ENCODE results near the gene OLA1. TPM values are rescaled to one million over a fixed set of nuclear protein-coding genes. Genes with fewer than 3 reads are reported as not detected.

Gene OLA1
- polyA plus RNA-seq, 5 donors, result 111 to 139 (median 123) TPM

GRCh38 chr2:174233771-174234275 is 14.5 kb downstream of the OLA1 start:
- DNase-seq, result no peak

- DNase-seq, result no peak
Observed at GRCh38 chr2:174227748-174228147, 20.6 kb downstream of the OLA1 start.

GRCh38 chr2:174224665-174225288 is 23.6 kb downstream of the OLA1 start:
- no peak for DNase-seq

- no peak for DNase-seq
Observed at GRCh38 chr2:174224125-174224524, 24.2 kb downstream of the OLA1 start.

GRCh38 chr2:174223388-174223787 is 24.9 kb downstream of the OLA1 start:
- no peak for DNase-seq

- DNase-seq, result no peak
Observed at GRCh38 chr2:174222154-174222553, 26.2 kb downstream of the OLA1 start.

- DNase-seq, result no peak
Observed at GRCh38 chr2:174219321-174219720, 29.0 kb downstream of the OLA1 start.

GRCh38 chr2:174218773-174219172 is 29.6 kb downstream of the OLA1 start:
- no peak for DNase-seq

- no peak for DNase-seq
Observed at GRCh38 chr2:174217869-174218268, 30.5 kb downstream of the OLA1 start.

GRCh38 chr2:174211954-174212353 is 36.4 kb downstream of the OLA1 start:
- no peak for DNase-seq

- no peak for DNase-seq
Observed at GRCh38 chr2:174210862-174211261, 37.5 kb downstream of the OLA1 start.

- no peak for DNase-seq
Observed at GRCh38 chr2:174209325-174209724, 39.0 kb downstream of the OLA1 start.

- DNase-seq, result no peak
Observed at GRCh38 chr2:174208026-174208425, 40.3 kb downstream of the OLA1 start.

GRCh38 chr2:174205562-174205961 is 42.8 kb downstream of the OLA1 start:
- DNase-seq, result no peak

- no peak for DNase-seq
Observed at GRCh38 chr2:174202188-174202587, 46.1 kb downstream of the OLA1 start.

GRCh38 chr2:174198846-174199564 is 49.3 kb downstream of the OLA1 start:
- no peak for DNase-seq

- no peak for DNase-seq
Observed at GRCh38 chr2:174195253-174195652, 53.1 kb downstream of the OLA1 start.

GRCh38 chr2:174193737-174194136 is 54.6 kb downstream of the OLA1 start:
- no peak for DNase-seq

- DNase-seq, result no peak
Observed at GRCh38 chr2:174192664-174193063, 55.7 kb downstream of the OLA1 start.

GRCh38 chr2:174191342-174192074 is 56.8 kb downstream of the OLA1 start:
- DNase-seq, result no peak

- DNase-seq, result no peak
Observed at GRCh38 chr2:174184915-174185314, 63.4 kb downstream of the OLA1 start.

- no peak for DNase-seq
Observed at GRCh38 chr2:174184504-174184903, 63.8 kb downstream of the OLA1 start.

GRCh38 chr2:174183076-174183475 is 65.3 kb downstream of the OLA1 start:
- no peak for DNase-seq
